Stomach (tissue), 9 donors: ENCODE results near the gene DRICH1. TPM values are rescaled to one million over a fixed set of nuclear protein-coding genes. Genes with fewer than 3 reads are reported as not detected.
A peak's percentile ranks its signal among the peaks of the same experiment; 100 is the strongest.
"Not testable (repeated sequence)": the region's sequence is repeated elsewhere in the genome, so short reads cannot be mapped to it uniquely, and the experiment has no call there.

Experiments
- DNase-seq, 2 donors: peaks; one replicate each; pipeline versions ENCODE4 v3.0.0 to v3.0.0-alpha.2; 2013 to 2019
- H3K27ac ChIP-seq, 5 donors: fragments of 200-600 bp in 4 of 5; sonication (generic) in 4 of 5; one replicate each; pipeline ENCODE4 v1.5.1; 2013 to 2019; ENCODE audit warnings: mild to moderate bottlenecking in 1 of 5, moderate library complexity in 1 of 5
- H3K27me3 ChIP-seq, 3 donors: fragments of 200-600 bp; sonication (generic); one replicate each; pipeline ENCODE4 v1.5.1; 2017 to 2019; ENCODE audit warnings: mixed run types in 1 of 3
- H3K36me3 ChIP-seq, 4 donors: fragments of 200-600 bp; sonication (generic); 1 replicate in 3 of 4; 2 replicates in 1 of 4; pipeline ENCODE4 v1.5.1; 2016 to 2019
- H3K4me1 ChIP-seq, 4 donors: fragments of 200-600 bp; sonication (generic); one replicate each; pipeline ENCODE4 v1.5.1; 2016 to 2019
- H3K4me3 ChIP-seq, 4 donors: fragments of 200-600 bp; sonication (generic) in 3 of 4; one replicate each; pipeline ENCODE4 v1.5.1; 2016 to 2019; ENCODE audit warnings: mild to moderate bottlenecking in 1 of 4
- H3K9me3 ChIP-seq, 4 donors: fragments of 200-600 bp; sonication (generic); one replicate each; pipeline ENCODE4 v1.5.1; 2016 to 2019
- EP300 ChIP-seq: sonication (generic); formaldehyde crosslinking; IDR thresholded peaks from one replicate; pipeline ENCODE4 v1.6.1; 2017; ENCODE audit warnings: antibody characterized with exemption
- POLR2A ChIP-seq, 4 donors: fragments of 450-650 bp; IDR thresholded peaks; one replicate each; pipeline ENCODE4 v1.6.1; 2016; ENCODE audit warnings: antibody characterized with exemption in 4 of 4, control low read depth in 2 of 4, mild to moderate bottlenecking in 1 of 4, moderate library complexity in 1 of 4
- POLR2AphosphoS5 ChIP-seq, 3 donors: sonication (generic); formaldehyde crosslinking; IDR thresholded peaks; one replicate each; pipeline ENCODE4 v1.6.1; 2016; ENCODE audit warnings: antibody characterized with exemption in 3 of 3
- WGBS, 5 donors: extraction: QIAGEN DNeasy Blood & Tissue Kit in 3 of 5; methylation state at CpG; one replicate each; pipeline versions ENCODE4 v1.1.5 to v1.1.7; 2013 to 2018; 5-methylcytosine and 5-hydroxymethylcytosine counted together
- intact Hi-C: fragments of 100-400 bp; cut with DNase I; formaldehyde crosslinking; loops from one replicate; pipeline ENCODE4 v1.15.1; 2023; ENCODE audit warnings: low total_unique reads
- polyA plus RNA-seq, 3 donors: library from polyadenylated mRNA; stranded (reverse); fragments of 200-250 nt; gene quantifications; one replicate each; pipeline ENCODE4 v1.2.3, GENCODE V29; 2013
- total RNA-seq, 5 donors: library from RNA; depleted of rRNA; stranded (reverse); fragments of >200 nt; gene quantifications; one replicate each; pipeline versions ENCODE4 v1.1.0 to v1.2.3, GENCODE V29; 2014 to 2016
- TF ChIP-seq, protein P1 (sequence below), 7 experiments: fragments of 450-650 bp in 4 of 7; fragments of 200-600 bp in 3 of 7; sonication (generic) in 3 of 7; IDR thresholded peaks; one replicate each; pipeline ENCODE4 v1.5.1; 2016 to 2019; ENCODE audit warnings: antibody characterized with exemption in 7 of 7, control low read depth in 2 of 7, mild to moderate bottlenecking in 1 of 7
- donor health status: healthy with polysubstance abuse.
- donor health status: Bipolar disorder and iron deficiency.
- donor health status: healthy.

DRICH1 gene
- total and polyA plus RNA-seq, 8 donors: 0.28 to 49.0 (median 0.93) TPM; not detected in 4

DNA sequence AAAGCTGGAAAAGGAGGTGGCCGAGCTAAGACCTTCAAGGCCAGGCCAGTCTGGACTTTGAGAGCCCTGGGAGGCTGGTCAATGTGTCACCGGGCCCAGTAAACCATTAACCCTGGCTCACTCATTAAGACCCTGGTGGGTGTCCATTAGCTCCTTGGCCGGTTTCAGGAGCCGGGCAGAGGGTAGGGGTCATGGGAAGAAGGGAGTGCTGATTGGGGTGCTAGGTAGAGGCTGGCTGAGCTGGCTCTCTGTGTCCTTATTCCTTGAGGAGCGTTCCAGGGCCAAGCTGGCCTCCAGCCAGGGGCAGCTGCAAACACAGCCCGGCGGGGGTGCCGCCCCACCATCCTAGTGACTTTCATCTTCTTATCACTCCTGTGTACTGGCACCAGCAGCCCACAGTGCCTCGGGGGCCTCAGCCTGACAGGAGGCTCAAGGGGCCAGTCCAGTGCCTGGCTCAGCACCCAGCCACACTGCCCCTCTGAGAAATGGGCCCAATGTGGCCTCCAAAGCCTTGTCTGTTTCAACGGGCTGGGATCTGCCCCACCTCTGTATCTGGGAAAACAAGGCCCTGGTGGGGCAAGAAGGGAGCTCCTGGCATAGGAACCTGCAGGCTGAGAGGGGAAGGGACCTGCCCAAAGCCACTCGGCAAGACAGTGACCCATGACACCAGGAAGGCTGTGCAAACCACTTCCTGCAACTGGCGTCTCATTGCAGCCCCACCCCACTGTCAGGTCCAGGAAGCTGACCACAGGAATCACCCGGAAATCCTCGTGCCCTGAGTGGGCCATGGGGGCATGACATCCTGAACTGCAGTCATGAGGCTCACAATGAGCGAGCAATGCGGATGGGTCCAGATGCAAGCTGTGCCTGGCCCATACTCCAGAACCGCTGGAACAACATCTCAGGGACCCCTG lies 43.6 kb upstream of the DRICH1 start:
- TF ChIP-seq EP300: no peak
- intact Hi-C loops: no loop called here
- DNase-seq: peak; percentile 75 to 86
- peak overlapping the region in 2 of 5 donors; percentile 20 to 69 for H3K27ac ChIP-seq
- peaks cover 4 to 36% (median 26%) of the 10 kb centered on the region in 4 donors for H3K36me3 ChIP-seq
- no peak overlapping the region for H3K4me3 ChIP-seq
- no peaks in the 10 kb centered on the region for H3K27me3 ChIP-seq
- H3K9me3 ChIP-seq: no peaks in the 10 kb centered on the region
- peaks cover 0 to 20% (median 8%) of the 10 kb centered on the region in 4 donors for H3K4me1 ChIP-seq
- 32 to 45% (median 41%) methylated on average over 8 to 17 of the region's 17 CpGs for WGBS, 5 donors

DNA sequence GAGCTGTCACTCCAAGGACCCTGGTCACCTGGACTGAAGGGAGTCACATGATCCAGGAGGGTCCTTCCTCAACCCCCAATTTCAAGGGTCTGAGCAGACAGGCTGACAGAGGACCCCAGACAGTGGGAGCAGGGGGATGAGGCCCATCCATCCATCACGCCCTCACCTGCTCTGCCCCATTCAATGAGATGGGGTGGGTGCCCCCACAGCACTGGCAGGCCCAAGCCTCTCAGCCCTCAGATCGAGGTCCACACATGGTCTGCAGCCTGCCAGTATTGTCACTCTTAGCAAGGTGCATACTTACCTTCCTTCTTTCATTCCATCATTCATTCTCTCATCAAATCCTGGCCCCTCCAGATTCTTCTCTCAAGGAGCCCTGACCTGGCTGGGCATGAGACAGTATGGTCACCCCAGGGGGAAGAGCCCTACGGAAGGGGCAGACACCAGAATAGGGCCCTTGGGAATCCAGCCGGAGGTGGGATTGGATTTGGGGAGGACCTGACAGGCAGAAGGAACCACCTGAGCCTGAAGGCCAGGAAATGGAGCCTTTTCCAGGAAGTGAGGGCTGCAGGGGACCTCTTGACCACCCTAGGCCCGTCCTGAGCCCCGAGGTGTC lies 42.9 kb upstream of the DRICH1 start:
- peaks cover 0 to 20% (median 8%) of the 10 kb centered on the region in 4 donors for H3K4me1 ChIP-seq
- DNase-seq, H3K27me3 ChIP-seq, H3K9me3 ChIP-seq, H3K4me3 ChIP-seq, intact Hi-C loops, H3K27ac ChIP-seq: not testable (repeated sequence)
- WGBS, 5 donors: 71 to 80% (median 77%) methylated on average over 6 of the region's 6 CpGs
- H3K36me3 ChIP-seq: peaks cover 1 to 38% (median 26%) of the 10 kb centered on the region in 4 donors

DNA sequence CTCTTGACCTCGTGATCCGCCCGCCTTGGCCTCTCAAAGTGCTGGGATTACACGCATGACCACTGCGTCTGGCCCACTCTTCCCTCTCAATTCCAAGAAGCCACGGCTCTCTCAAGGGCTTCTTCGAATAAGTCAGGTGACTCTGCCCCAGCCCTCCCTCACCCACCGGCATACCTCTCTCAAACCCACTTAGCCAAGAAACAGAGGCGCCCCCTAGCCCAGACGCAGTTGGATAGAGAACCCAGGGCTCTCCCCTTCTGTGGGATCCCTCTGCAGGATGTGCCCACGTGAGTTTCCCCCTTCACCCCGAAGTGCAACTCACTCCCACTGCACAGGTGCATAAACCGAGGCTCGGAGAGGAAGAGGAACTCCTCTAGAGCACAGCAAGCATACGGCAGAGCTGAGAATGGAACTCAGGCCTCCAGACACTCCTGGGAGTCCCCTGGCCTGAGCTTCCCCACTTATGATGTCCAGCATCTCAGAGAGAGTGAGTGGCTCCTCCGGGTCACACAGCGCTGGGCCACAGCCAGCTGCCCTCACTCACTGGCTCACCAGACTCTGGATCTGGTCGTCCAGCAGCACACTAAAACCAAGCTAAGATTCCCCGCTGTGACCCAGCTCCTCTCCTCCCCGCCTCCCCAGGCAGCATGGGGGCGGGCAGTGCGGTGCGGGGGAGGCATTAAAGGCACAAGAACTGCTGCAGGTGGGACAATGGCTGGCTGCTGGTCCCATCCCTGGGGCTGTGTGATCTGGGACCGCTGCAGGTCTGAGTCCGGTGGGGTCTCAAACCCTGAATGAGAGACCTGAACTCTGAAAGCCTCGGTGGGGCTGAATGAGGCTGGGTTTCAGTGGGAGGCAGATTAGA lies 41.9 kb upstream of the DRICH1 start:
- H3K4me3 ChIP-seq: no peak overlapping the region
- intact Hi-C loops: no loop called here
- no peaks in the 10 kb centered on the region for H3K9me3 ChIP-seq
- TF ChIP-seq POLR2A (IDR thresholded peaks at IDR 0.05): no peak
- TF ChIP-seq, protein P1, sequence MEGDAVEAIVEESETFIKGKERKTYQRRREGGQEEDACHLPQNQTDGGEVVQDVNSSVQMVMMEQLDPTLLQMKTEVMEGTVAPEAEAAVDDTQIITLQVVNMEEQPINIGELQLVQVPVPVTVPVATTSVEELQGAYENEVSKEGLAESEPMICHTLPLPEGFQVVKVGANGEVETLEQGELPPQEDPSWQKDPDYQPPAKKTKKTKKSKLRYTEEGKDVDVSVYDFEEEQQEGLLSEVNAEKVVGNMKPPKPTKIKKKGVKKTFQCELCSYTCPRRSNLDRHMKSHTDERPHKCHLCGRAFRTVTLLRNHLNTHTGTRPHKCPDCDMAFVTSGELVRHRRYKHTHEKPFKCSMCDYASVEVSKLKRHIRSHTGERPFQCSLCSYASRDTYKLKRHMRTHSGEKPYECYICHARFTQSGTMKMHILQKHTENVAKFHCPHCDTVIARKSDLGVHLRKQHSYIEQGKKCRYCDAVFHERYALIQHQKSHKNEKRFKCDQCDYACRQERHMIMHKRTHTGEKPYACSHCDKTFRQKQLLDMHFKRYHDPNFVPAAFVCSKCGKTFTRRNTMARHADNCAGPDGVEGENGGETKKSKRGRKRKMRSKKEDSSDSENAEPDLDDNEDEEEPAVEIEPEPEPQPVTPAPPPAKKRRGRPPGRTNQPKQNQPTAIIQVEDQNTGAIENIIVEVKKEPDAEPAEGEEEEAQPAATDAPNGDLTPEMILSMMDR (IDR thresholded peaks at IDR 0.05): no peak
- no peak for TF ChIP-seq POLR2AphosphoS5 (IDR thresholded peaks at IDR 0.05)
- WGBS, 5 donors: 83 to 91% (median 86%) methylated on average over 15 to 26 of the region's 26 CpGs
- peaks cover 0 to 20% (median 8%) of the 10 kb centered on the region in 4 donors for H3K4me1 ChIP-seq
- H3K36me3 ChIP-seq: peaks cover 0 to 38% (median 21%) of the 10 kb centered on the region in 4 donors
- no peaks in the 10 kb centered on the region for H3K27me3 ChIP-seq
- DNase-seq: no peak
- H3K27ac ChIP-seq: no peak overlapping the region

DNA sequence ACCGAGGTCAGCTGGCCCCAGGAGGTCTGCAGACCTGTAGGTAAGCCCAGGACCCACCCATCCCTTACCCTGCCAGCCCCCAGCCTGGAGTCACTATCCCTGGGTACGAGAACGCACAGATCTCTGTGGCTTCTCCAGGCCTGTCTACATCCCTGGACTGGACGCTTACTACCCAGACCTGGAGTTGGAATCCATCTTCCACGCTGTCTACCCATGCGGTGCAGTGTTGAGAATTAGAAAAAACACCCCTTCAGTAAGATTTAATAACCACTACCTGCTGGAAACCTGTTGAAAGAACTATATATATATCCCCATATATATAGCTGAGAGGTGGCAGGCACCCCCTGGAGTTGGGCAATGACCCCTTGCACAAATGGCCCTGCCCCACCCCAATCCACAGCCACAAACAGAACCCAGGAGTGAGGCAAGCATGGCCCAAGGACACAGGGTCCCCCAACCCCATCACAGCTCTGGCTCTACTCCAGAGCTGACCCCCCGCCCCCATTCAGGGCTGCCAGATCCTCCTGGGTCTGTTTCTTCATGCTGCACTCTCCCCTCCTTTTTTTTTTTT lies 41.0 kb upstream of the DRICH1 start:
- Histone ChIP-seq H3K4me1 (peaks cover 0 to 20% (median 8%) of the 10 kb centered on the region in 4 donors), H3K27ac (no peak overlapping the region), H3K9me3 (no peaks in the 10 kb centered on the region), H3K36me3 (peaks cover 0 to 29% (median 20%) of the 10 kb centered on the region in 4 donors), H3K27me3 (no peaks in the 10 kb centered on the region), H3K4me3 (no peak overlapping the region)
- TF ChIP-seq POLR2A (IDR thresholded peaks at IDR 0.05): no peak
- intact Hi-C loops: no loop called here
- 81 to 91% (median 88%) methylated on average over 7 of the region's 7 CpGs for WGBS, 5 donors
- no peak for DNase-seq

DNA sequence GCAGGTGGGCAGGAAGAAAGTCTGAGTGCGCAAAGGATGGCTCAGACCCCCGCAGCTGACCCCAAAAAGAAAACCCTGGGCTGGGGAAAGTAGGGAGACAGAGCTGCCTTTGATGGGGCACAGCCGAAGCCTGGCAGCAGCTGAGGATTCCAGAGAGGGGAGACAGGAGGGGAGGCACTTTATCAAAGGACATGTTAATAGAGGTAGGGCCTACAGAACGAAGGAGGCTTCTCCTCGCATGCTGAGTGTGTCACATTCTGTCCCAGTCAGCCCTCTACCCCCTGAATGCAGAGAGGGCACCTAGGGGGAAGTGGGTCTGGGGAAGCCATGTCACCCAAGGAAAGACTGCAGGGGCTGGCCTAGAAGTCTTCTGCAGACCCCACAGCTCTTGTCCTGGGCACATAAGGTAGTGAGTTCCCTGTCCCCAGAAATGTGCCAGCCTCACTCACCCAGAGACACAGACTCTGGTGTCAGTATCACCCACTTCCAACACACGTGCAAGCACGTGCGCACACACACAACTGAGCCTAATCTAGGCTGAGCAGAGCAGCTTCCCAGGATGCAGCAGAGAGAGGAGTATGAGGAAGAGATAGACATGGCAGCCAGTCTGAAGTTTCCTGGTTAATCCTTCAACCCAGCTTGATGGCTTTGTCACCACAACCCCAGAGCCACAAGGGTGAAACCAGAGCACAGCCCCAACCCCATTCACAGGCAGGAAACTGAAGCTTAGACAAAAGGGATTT lies 40.4 kb upstream of the DRICH1 start:
- H3K4me3 ChIP-seq, DNase-seq, H3K9me3 ChIP-seq, intact Hi-C loops, H3K27ac ChIP-seq, H3K27me3 ChIP-seq: not testable (repeated sequence)
- Histone ChIP-seq H3K4me1 (peaks cover 0 to 20% (median 8%) of the 10 kb centered on the region in 4 donors), H3K36me3 (peaks cover 0 to 23% (median 17%) of the 10 kb centered on the region in 4 donors)
- 90 to 95% (median 93%) methylated on average over 7 to 8 of the region's 8 CpGs for WGBS, 5 donors

DNA sequence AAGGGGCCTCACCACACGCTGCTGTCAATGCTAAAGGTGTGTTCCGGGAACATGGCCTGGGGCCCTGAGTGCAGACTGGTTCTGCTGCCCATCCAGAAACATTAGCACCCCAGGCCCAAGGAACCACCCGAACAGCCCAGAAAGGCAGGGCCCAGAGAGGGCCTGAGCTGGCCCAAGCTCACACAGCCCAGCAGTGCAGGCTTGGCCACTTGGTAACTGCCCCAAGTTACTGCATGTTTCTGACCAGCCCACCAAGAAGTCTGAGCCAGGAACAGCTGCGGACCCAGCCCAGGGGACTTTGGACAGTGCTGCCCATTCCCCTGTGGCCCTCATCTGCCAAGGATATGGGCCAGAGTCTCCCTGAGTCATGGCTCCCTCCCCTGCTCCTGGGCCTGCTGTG lies 39.3 kb upstream of the DRICH1 start:
- H3K4me3 ChIP-seq, intact Hi-C loops, H3K27me3 ChIP-seq, H3K9me3 ChIP-seq, DNase-seq, H3K27ac ChIP-seq: not testable (repeated sequence)
- Histone ChIP-seq H3K4me1 (peaks cover 0 to 18% (median 8%) of the 10 kb centered on the region in 4 donors), H3K36me3 (peaks cover 0 to 23% (median 14%) of the 10 kb centered on the region in 4 donors)
- 0 to 100% (median 80%) methylated on average over 1 to 2 of the region's 4 CpGs; no CpG with 5 or more reads in 2 of the 5 donors for WGBS, 5 donors
